ENCODE measurements around the gene PSMA7.
"Not testable (repeated sequence)": the region's sequence is repeated elsewhere in the genome, so short reads cannot be mapped to it uniquely, and the experiment has no call there.

The PSMA7 gene

GRCh38 chr20:62120365-62120762 is 22.8 kb downstream of the PSMA7 start:
- TF ChIP-seq POLR2A (IDR thresholded peaks at IDR 0.05; ENCODE audit: low read length) (no peak), GATA1 (IDR thresholded peaks at IDR 0.05; ENCODE audit: low read depth, low read length) (no peak)
- DNase-seq: no peak

GRCh38 chr20:62119591-62120364 is 23.4 kb downstream of the PSMA7 start:
- TF ChIP-seq GATA1 (IDR thresholded peaks at IDR 0.05; ENCODE audit: low read depth, low read length): no peak
- TF ChIP-seq POLR2A (IDR thresholded peaks at IDR 0.05; ENCODE audit: low read length): no peak

GRCh38 chr20:62119115-62119514 is 24.1 kb downstream of the PSMA7 start:
- DNase-seq: no peak
- no peak for TF ChIP-seq POLR2A (IDR thresholded peaks at IDR 0.05; ENCODE audit: low read length)
- no peak for TF ChIP-seq GATA1 (IDR thresholded peaks at IDR 0.05; ENCODE audit: low read depth, low read length)

More at GRCh38 chr20:62119591-62120364, 23.4 kb downstream of the PSMA7 start:
- no peak for DNase-seq

DNA sequence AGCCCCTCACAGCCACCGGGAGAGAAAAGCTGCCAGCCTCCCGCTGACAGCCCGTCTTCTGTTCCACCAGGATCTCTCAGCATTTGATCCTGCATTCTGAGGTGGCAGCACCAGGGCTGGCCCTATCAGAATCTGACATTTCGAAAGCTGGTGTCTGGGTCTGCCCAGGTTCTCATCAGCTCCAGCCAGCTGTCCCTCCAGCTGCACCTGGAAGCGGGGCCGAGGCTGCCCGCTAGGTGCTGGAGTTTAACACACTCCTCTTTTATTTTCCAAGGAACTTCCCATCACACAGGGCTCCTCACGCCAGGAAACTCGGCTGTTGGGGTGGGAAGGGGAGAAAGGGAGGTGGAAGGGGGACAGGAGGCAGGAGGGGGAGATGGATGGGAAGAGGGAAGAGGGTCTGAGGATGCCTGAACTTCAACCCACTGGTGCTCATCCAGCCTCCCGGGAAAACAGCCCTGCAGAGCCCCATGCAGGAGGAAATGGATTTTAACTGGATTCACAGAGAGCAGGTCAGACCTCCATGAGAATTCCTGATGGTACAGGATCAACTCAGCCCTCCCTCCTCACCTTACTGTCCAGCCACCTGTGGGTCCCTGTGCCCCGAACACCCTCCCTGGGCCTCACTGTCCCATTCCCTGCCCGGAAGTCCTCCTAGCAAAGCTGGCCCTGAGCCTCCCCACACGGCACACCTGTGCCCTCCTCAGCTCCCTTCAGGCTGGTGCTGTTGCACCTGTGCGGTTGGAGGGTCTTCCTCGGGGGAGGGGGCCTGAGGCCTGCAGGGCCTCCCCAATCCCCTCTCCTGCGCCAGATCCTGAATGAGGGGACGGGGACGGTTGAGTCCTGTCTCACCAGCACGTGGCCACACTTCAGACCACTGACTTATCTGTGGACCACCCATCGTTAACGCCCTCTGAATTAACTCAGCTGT is 24.8 kb downstream of the PSMA7 start:
- TF ChIP-seq POLR2A (IDR thresholded peaks at IDR 0.05; ENCODE audit: low read length) (no peak), GATA1 (IDR thresholded peaks at IDR 0.05; ENCODE audit: low read depth, low read length) (no peak)
- DNase-seq: no peak

DNA sequence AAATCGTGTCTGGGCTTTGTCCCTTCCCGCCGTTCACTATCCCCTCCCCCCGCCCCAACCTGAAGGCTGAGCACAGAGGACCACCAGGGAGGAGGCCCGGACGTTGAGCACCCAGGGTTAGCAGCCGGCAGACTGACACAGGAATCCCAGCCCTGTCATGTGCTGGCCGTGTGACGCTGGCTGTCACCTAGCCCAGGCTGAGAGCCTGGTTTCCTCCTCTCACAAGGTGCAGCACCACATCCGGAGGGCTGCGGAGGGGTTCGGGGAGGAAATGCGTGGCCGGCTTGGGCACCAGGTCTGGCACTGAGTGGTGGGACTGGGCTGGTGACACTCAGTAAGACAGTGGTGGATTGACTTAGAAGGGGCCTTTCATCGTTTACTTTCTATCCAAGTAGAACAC is 25.5 kb downstream of the PSMA7 start:
- TF ChIP-seq POLR2A (IDR thresholded peaks at IDR 0.05; ENCODE audit: low read length) (no peak), GATA1 (IDR thresholded peaks at IDR 0.05; ENCODE audit: low read depth, low read length) (no peak)
- no peak for DNase-seq

GRCh38 chr20:62117362-62117646 is 25.9 kb downstream of the PSMA7 start:
- TF ChIP-seq GATA1 (IDR thresholded peaks at IDR 0.05; ENCODE audit: low read depth, low read length) (no peak), POLR2A (IDR thresholded peaks at IDR 0.05; ENCODE audit: low read length) (no peak)
- DNase-seq: peak in 1 of 2 experiments; percentile 37

DNA sequence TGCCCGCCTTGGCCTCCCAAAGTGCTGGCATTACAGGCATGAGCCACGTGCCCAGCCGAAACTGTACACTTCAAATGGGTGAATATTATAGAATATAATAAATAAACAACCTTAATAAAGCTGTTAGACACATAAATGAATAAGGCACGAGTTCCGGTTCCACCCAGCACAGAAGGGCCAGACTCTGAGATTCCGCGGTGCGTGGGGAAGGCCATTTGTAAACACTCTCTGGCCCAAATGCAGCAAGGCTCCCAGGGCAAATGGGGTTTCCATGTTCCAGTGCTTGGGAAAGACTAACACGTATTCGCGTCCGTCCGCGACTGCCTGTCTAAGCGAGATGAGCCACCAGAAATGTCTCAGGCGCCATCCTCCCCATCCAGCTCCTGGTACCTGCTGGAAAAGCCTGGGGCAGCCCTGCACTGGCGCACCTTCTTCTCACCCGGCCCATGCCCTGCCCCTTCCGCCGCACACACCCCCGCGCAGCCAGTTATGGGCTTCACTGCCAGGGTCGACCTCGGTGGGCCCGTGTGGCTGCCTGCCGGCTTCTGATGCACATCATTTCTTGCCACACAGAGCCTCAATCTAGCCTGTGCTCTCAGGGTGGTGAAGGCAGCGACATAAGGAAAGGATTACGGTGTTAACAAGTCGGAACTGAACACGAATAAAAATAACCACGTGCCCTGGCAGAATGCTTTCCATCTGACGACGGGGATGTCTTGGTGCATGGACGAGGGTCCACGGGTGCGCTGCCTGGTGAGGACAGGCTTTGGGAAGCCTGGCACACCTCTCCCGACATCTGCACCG is 26.4 kb downstream of the PSMA7 start:
- no peak for TF ChIP-seq POLR2A (IDR thresholded peaks at IDR 0.05; ENCODE audit: low read length)
- no peak for TF ChIP-seq GATA1 (IDR thresholded peaks at IDR 0.05; ENCODE audit: low read depth, low read length)
- DNase-seq: no peak

DNA sequence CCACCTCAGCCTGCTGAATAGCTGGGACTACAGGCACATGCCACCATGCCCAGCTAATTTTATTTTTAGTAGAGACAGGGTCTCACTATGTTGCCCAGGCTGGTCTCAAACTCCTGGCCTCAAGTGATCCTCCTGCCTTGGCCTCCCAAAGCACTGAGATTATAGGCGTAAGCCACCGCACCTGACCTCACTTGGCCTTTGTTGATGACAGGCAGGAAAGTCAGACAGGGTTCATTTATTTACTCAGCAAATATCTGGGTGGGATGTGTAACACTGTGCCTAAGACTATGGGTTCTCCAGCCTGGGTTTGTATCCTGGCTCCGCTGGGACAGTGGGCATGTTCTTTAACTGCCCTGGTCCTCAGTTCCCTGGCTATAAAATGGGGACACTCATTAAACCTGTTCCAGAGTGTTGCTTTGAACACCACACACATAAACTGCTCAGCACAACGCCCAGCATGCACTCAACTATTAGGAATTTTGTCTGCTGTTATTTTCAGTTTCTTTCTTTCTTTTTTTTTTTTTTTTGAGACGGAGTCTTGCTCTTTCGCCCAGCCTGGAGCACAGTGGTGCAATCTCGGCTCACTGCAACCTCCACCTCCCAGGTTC is 27.3 kb downstream of the PSMA7 start:
- not testable (repeated sequence) for DNase-seq

- TF ChIP-seq POLR2A (IDR thresholded peaks at IDR 0.05; ENCODE audit: low read length): no peak
- no peak for TF ChIP-seq GATA1 (IDR thresholded peaks at IDR 0.05; ENCODE audit: low read depth, low read length)
- DNase-seq: no peak
Measured at GRCh38 chr20:62114894-62115293, 28.3 kb downstream of the PSMA7 start.

- TF ChIP-seq POLR2A (IDR thresholded peaks at IDR 0.05; ENCODE audit: low read length) (no peak), GATA1 (IDR thresholded peaks at IDR 0.05; ENCODE audit: low read depth, low read length) (no peak)
- DNase-seq: no peak
Measured at GRCh38 chr20:62112368-62112767, 30.8 kb downstream of the PSMA7 start.

GRCh38 chr20:62111148-62111547 is 32.0 kb downstream of the PSMA7 start:
- DNase-seq: no peak
- no peak for TF ChIP-seq POLR2A (IDR thresholded peaks at IDR 0.05; ENCODE audit: low read length)
- TF ChIP-seq GATA1 (IDR thresholded peaks at IDR 0.05; ENCODE audit: low read depth, low read length): no peak

- no peak for TF ChIP-seq POLR2A (IDR thresholded peaks at IDR 0.05; ENCODE audit: low read length)
- no peak for TF ChIP-seq GATA1 (IDR thresholded peaks at IDR 0.05; ENCODE audit: low read depth, low read length)
- DNase-seq: no peak
Measured at GRCh38 chr20:62105592-62105991, 37.6 kb downstream of the PSMA7 start.

DNA sequence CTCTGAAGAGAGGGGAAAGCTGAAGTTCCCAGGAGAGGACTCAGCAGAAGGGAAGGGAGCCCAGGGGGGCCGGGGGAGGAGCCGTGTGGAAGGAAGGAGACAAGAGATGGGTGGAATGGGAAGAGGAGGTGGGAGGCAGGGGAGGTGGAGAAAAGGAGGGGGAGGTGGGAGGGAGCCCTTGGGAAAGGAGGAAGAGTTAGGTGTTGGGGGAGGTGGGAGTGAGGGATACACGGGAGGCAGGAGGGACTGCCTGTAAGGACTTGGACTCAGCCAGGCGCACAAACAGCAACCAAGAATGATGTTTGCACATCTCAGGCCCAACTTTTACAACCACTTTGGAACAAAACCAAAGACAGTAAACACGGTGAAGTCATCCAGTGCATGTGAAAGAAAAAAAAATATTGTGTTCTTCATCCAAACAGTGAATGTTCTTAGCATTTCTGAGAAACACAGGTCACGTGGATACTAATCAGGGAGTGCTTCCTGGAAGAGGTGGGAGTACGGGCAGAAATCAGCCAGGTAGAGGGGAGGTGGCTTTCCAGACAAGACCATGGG is 38.3 kb downstream of the PSMA7 start:
- DNase-seq: no peak
- TF ChIP-seq POLR2A (IDR thresholded peaks at IDR 0.05; ENCODE audit: low read length) (no peak), GATA1 (IDR thresholded peaks at IDR 0.05; ENCODE audit: low read depth, low read length) (no peak)

Data from erythroblast (primary cell).